DND-41 (cell line): ENCODE results near the gene WDR17.

Source experiments
- CTCF ChIP-seq: IDR thresholded peaks from 2 replicates; pipeline ENCODE4 v1.5.1; 2012; ENCODE audit warnings: borderline replicate concordance, low read length, moderate library complexity, mild to moderate bottlenecking; ENCODE audit not compliant: poor library complexity, severe bottlenecking; ENCODE audit errors: extremely low read depth
- EZH2 ChIP-seq: IDR thresholded peaks from 3 replicates; pipeline ENCODE4 v1.6.1; 2012; ENCODE audit warnings: borderline replicate concordance, low read depth, mild to moderate bottlenecking, moderate library complexity, low read length, inconsistent platforms; ENCODE audit not compliant: severe bottlenecking

GRCh38 chr4:176186067-176186466 lies 120.4 kb downstream of the WDR17 start:
- no peak for TF ChIP-seq CTCF
- TF ChIP-seq EZH2: no peak
